SK-N-SH (cell line): Measurements from ENCODE around the gene SLC16A8. TPM values are rescaled to one million over a fixed set of nuclear protein-coding genes. Genes with fewer than 3 reads are reported as not detected.

Source experiments
- CTCF ChIA-PET: fragments of 300-600, 350-600 bp; formaldehyde crosslinking; extraction: SDS; loops from one replicate; lab custom pipeline; 2021; lab: Yijun Ruan, JAX
- POLR2A ChIA-PET: fragments of 350-600 bp; sonication (Branson Sonifier 250); formaldehyde crosslinking; extraction: SDS; loops from one replicate; lab custom pipeline; 2020; ENCODE audit warnings: antibody characterized with exemption, inconsistent platforms; lab: Yijun Ruan, JAX
- DNase-seq: peaks from one replicate; pipeline ENCODE4 v3.0.0; 2012
- H2AFZ ChIP-seq: fragments of 200-600 bp; sonication (generic); 2 replicates; pipeline ENCODE4 v1.8.1; 2016; ENCODE audit warnings: antibody characterized with exemption, mild to moderate bottlenecking, low read depth
- H3F3A ChIP-seq: fragments of 200-600 bp; sonication (generic); replicated peaks from 2 replicates; pipeline ENCODE3; 2016; ENCODE audit warnings: antibody characterized with exemption, mild to moderate bottlenecking; ENCODE audit not compliant: insufficient read depth
- H3K27ac ChIP-seq, 2 experiments: fragments of 200-500 bp in 1 of 2; fragments of 200-600 bp in 1 of 2; sonication (Bioruptor generic) in 1 of 2; sonication (generic), shearing (Covaris generic) in 1 of 2; 2 replicates each; pipeline versions ENCODE4 v1.5.1 to v1.6.1; 2014 to 2016; ENCODE audit warnings: low read depth in 2 of 2, inconsistent platforms in 1 of 2, low read length in 1 of 2, mild to moderate bottlenecking in 1 of 2, mixed read lengths in 1 of 2
- H3K27me3 ChIP-seq: fragments of 200-600 bp; sonication (generic), shearing (Covaris generic); 2 replicates; pipeline ENCODE4 v1.6.1; 2016; ENCODE audit warnings: mixed run types; ENCODE audit not compliant: insufficient read depth
- H3K36me3 ChIP-seq, 2 experiments: fragments of 200-500 bp in 1 of 2; fragments of 200-600 bp in 1 of 2; sonication (Bioruptor generic) in 1 of 2; sonication (generic) in 1 of 2; replicated peaks in 1 of 2; 2 replicates each; pipeline versions ENCODE3 to v1.5.1; 2014 to 2016; ENCODE audit warnings: low read length in 1 of 2, mild to moderate bottlenecking in 1 of 2; ENCODE audit not compliant: insufficient read depth in 2 of 2, control insufficient read depth in 1 of 2
- H3K4me1 ChIP-seq, 2 experiments: fragments of 200-500 bp in 1 of 2; fragments of 200-600 bp in 1 of 2; sonication (Bioruptor generic) in 1 of 2; sonication (generic), shearing (Covaris generic) in 1 of 2; 2 replicates each; pipeline versions ENCODE4 v1.5.1 to v1.6.1; 2014 to 2016; ENCODE audit warnings: low read depth in 1 of 2, low read length in 1 of 2, mixed run types in 1 of 2; ENCODE audit not compliant: insufficient read depth in 2 of 2, control insufficient read depth in 1 of 2
- H3K4me2 ChIP-seq: fragments of 200-600 bp; sonication (generic), shearing (Covaris generic); 2 replicates; pipeline ENCODE4 v1.6.1; 2017; ENCODE audit warnings: mixed run types
- H3K4me3 ChIP-seq, 2 experiments: fragments of 200-500 bp in 1 of 2; fragments of 200-600 bp in 1 of 2; sonication (Bioruptor generic) in 1 of 2; sonication (generic), shearing (Covaris generic) in 1 of 2; 2 replicates each; pipeline versions ENCODE4 v1.5.1 to v1.8.1; 2014 to 2016; ENCODE audit warnings: low read depth in 2 of 2, inconsistent platforms in 1 of 2, low read length in 1 of 2, mild to moderate bottlenecking in 1 of 2, mixed read lengths in 1 of 2, moderate library complexity in 1 of 2
- H3K79me2 ChIP-seq: fragments of 200-600 bp; sonication (generic); 2 replicates; pipeline ENCODE4 v1.8.1; 2017; ENCODE audit warnings: mild to moderate bottlenecking; ENCODE audit not compliant: insufficient read depth
- H3K9ac ChIP-seq: fragments of 200-600 bp; sonication (generic); 2 replicates; pipeline ENCODE4 v1.6.1; 2017; ENCODE audit warnings: mixed run types
- H3K9me2 ChIP-seq: fragments of 200-600 bp; sonication (generic); 2 replicates; pipeline ENCODE4 v1.6.1; 2017; ENCODE audit warnings: mixed run types
- H3K9me3 ChIP-seq: fragments of 200-600 bp; sonication (generic); 2 replicates; pipeline ENCODE4 v1.6.1; 2017; ENCODE audit warnings: mixed run types, mild to moderate bottlenecking, moderate library complexity
- H4K20me1 ChIP-seq: fragments of 200-600 bp; sonication (generic); 2 replicates; pipeline ENCODE4 v1.6.1; 2017; ENCODE audit warnings: mild to moderate bottlenecking, mixed run types; ENCODE audit not compliant: insufficient read depth
- CHD2 ChIP-seq: fragments of 150-350 bp; IDR thresholded peaks from 2 replicates; pipeline ENCODE4 v1.6.1; 2018; ENCODE audit warnings: low read length; ENCODE audit not compliant: partially characterized antibody
- EZH2phosphoT487 ChIP-seq: fragments of 200-600 bp; sonication (generic); IDR thresholded peaks from 2 replicates; pipeline ENCODE4 v1.6.1; 2017; ENCODE audit warnings: low read depth, mixed run types, mild to moderate bottlenecking, antibody characterized with exemption, moderate library complexity, borderline replicate concordance
- FOXJ3 ChIP-seq: sonication (generic); formaldehyde crosslinking; IDR thresholded peaks from 2 replicates; pipeline ENCODE4 v1.5.1; 2020; ENCODE audit warnings: mild to moderate bottlenecking, missing genetic modification reagents
- GABPA ChIP-seq: IDR thresholded peaks from 2 replicates; pipeline ENCODE4 v1.4.0; 2012; ENCODE audit warnings: low read depth, mild to moderate bottlenecking
- GATA2 ChIP-seq: sonication (generic); formaldehyde crosslinking; IDR thresholded peaks from 2 replicates; pipeline ENCODE4 v1.5.0; 2020; ENCODE audit warnings: mild to moderate bottlenecking, missing genetic modification reagents
- IRF3 ChIP-seq: fragments of 150-350 bp; IDR thresholded peaks from 2 replicates; pipeline ENCODE4 v1.6.1; 2016; ENCODE audit warnings: mild to moderate bottlenecking, low read depth, low read length
- JUND ChIP-seq: IDR thresholded peaks from 2 replicates; pipeline ENCODE4 v1.4.0; 2012
- MEF2A ChIP-seq: IDR thresholded peaks from 2 replicates; pipeline ENCODE4 v1.4.0; 2012; ENCODE audit warnings: low read depth, borderline replicate concordance
- MXI1 ChIP-seq: IDR thresholded peaks from 2 replicates; pipeline ENCODE4 v1.6.1; 2012; ENCODE audit warnings: mild to moderate bottlenecking, low read depth, low read length, improper control_type of control experiment
- NFIC ChIP-seq: IDR thresholded peaks from 2 replicates; pipeline ENCODE4 v1.4.0; 2012; ENCODE audit warnings: borderline replicate concordance
- NRF1 ChIP-seq: IDR thresholded peaks from 2 replicates; pipeline ENCODE4 v1.6.1; 2012; ENCODE audit warnings: low read depth, mild to moderate bottlenecking, low read length
- PBX3 ChIP-seq: IDR thresholded peaks from 2 replicates; pipeline ENCODE4; 2012
- RAD21 ChIP-seq: IDR thresholded peaks from 2 replicates; pipeline ENCODE4 v1.6.1; 2012; ENCODE audit warnings: mild to moderate bottlenecking, low read length
- RXRA ChIP-seq: IDR thresholded peaks from 2 replicates; pipeline ENCODE4 v1.4.0; 2012; ENCODE audit warnings: low read depth, mild to moderate bottlenecking, borderline replicate concordance
- SMC3 ChIP-seq: IDR thresholded peaks from 2 replicates; pipeline ENCODE4 v1.6.1; 2012; ENCODE audit warnings: low read depth, low read length, improper control_type of control experiment
- WGBS: methylation state at CpG from one replicate; pipeline ENCODE4 v1.1.6; 2017; ENCODE audit warnings: low lambda C conversion rate; 5-methylcytosine and 5-hydroxymethylcytosine counted together
- polyA plus RNA-seq, 3 experiments: library from polyadenylated mRNA; depleted of rRNA; stranded (reverse); fragments of >200 nt; gene quantifications; 2 replicates each; pipeline ENCODE4 v1.2.3, GENCODE V29; 2012
- TF ChIP-seq, protein P1 (sequence below): IDR thresholded peaks from 2 replicates; pipeline ENCODE4 v1.6.1; 2012; ENCODE audit warnings: mild to moderate bottlenecking, low read depth, low read length, moderate library complexity
- TF ChIP-seq, protein P2 (sequence below): fragments of 150-350 bp; IDR thresholded peaks from 2 replicates; pipeline ENCODE4 v1.6.1; 2017; ENCODE audit warnings: antibody characterized with exemption, low read length, low read depth, borderline replicate concordance
- TF ChIP-seq, protein P3 (sequence below): fragments of 200-600 bp; sonication (generic); IDR thresholded peaks from 2 replicates; pipeline ENCODE4 v1.6.1; 2017; ENCODE audit warnings: antibody characterized with exemption, mild to moderate bottlenecking, moderate library complexity

SLC16A8 gene
- polyA plus RNA-seq, 1 of the 3 experiments (the other 2 are of a cell fraction): not detected

DNA sequence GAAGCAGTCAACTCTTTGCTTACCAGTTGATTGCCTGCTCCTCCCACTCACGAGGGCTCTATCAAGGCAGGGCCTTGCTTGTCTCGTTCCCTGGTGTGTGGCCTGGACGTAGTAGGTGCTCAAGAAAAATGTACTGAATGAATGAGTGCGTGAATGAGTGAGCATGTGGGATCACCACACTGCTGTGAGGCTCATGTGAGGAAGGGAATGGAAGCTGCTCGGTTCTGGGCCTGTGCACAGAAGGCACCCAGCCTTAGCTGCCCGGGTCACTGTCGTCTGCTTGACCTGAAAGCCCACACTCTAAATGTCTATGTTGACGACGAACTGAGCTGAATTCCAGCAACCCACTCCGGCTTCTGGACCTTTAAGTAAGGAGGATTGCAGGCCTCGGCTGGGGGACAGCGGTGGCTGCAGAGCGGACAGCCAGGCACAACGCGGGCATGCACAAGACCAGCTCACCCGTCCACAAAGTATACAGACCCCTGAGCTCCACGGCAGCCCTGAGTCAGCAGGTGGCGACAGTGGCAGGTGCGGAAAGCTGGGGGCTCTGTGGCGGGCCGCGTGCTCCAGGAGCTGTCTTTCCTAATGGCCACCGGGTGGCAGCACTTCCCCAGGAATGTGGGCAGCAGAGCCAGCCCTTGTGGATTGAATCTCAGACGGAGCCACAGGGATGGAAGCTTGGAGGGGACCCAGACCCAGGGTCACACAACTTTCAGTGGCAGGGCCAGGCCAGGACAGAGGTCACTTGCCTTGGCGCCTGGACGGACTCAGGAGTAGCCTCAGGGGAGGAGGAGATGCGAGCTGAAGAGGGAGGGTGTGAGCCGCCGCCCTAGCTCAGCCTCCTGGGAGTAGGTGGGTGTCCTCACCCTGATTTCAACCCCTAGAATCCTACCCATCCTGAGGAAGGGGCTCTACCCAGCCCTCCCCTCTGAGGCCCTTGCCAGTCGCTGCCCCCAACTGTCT is 31.8 kb downstream of the SLC16A8 start:
- Histone ChIP-seq H3K36me3 (no peaks in the 10 kb centered on the region), H3K4me1 (peaks cover 0 to 6% of the 10 kb centered on the region in 2 experiments; a peak in 1 of 4 replicates)
- TF ChIP-seq RXRA (no peak), MEF2A (no peak), SMC3 (peak; percentile 64), GATA2 (no peak), JUND (no peak), RAD21 (peak; percentile 80), FOXJ3 (CRISPR knock-in tag) (no peak), NRF1 (no peak), GABPA (no peak), PBX3 (no peak), EZH2phosphoT487 (no peak), CHD2 (no peak), IRF3 (no peak), MXI1 (no peak), NFIC (no peak)
- TF ChIP-seq, protein P1, sequence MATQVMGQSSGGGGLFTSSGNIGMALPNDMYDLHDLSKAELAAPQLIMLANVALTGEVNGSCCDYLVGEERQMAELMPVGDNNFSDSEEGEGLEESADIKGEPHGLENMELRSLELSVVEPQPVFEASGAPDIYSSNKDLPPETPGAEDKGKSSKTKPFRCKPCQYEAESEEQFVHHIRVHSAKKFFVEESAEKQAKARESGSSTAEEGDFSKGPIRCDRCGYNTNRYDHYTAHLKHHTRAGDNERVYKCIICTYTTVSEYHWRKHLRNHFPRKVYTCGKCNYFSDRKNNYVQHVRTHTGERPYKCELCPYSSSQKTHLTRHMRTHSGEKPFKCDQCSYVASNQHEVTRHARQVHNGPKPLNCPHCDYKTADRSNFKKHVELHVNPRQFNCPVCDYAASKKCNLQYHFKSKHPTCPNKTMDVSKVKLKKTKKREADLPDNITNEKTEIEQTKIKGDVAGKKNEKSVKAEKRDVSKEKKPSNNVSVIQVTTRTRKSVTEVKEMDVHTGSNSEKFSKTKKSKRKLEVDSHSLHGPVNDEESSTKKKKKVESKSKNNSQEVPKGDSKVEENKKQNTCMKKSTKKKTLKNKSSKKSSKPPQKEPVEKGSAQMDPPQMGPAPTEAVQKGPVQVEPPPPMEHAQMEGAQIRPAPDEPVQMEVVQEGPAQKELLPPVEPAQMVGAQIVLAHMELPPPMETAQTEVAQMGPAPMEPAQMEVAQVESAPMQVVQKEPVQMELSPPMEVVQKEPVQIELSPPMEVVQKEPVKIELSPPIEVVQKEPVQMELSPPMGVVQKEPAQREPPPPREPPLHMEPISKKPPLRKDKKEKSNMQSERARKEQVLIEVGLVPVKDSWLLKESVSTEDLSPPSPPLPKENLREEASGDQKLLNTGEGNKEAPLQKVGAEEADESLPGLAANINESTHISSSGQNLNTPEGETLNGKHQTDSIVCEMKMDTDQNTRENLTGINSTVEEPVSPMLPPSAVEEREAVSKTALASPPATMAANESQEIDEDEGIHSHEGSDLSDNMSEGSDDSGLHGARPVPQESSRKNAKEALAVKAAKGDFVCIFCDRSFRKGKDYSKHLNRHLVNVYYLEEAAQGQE: no peak
- TF ChIP-seq, protein P2, sequence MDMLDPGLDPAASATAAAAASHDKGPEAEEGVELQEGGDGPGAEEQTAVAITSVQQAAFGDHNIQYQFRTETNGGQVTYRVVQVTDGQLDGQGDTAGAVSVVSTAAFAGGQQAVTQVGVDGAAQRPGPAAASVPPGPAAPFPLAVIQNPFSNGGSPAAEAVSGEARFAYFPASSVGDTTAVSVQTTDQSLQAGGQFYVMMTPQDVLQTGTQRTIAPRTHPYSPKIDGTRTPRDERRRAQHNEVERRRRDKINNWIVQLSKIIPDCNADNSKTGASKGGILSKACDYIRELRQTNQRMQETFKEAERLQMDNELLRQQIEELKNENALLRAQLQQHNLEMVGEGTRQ: no peak
- TF ChIP-seq, protein P3, sequence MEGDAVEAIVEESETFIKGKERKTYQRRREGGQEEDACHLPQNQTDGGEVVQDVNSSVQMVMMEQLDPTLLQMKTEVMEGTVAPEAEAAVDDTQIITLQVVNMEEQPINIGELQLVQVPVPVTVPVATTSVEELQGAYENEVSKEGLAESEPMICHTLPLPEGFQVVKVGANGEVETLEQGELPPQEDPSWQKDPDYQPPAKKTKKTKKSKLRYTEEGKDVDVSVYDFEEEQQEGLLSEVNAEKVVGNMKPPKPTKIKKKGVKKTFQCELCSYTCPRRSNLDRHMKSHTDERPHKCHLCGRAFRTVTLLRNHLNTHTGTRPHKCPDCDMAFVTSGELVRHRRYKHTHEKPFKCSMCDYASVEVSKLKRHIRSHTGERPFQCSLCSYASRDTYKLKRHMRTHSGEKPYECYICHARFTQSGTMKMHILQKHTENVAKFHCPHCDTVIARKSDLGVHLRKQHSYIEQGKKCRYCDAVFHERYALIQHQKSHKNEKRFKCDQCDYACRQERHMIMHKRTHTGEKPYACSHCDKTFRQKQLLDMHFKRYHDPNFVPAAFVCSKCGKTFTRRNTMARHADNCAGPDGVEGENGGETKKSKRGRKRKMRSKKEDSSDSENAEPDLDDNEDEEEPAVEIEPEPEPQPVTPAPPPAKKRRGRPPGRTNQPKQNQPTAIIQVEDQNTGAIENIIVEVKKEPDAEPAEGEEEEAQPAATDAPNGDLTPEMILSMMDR: peak; percentile 65
- TF ChIP-seq, all 33 proteins: peak for 3
- no peaks in the 10 kb centered on the region; the same call in 1 of the 2 replicates for H3K27me3 ChIP-seq
- no peaks in the 10 kb centered on the region for H3K9me3 ChIP-seq
- no peak overlapping the region for H3K9ac ChIP-seq
- ChIA-PET POLR2A (no interaction called here), CTCF (interaction anchor here (0.7 to 2.4 kb wide), 27 partner anchors 9 to 605 kb away, joined by 3 to 27 read pairs (median 4); partner anchors contain the start of genes DMC1, MAFF and PLA2G6)
- no peaks in the 10 kb centered on the region for H4K20me1 ChIP-seq
- 29% methylated on average over 9 of the region's 30 CpGs for WGBS
- no peak overlapping the region for H3K4me2 ChIP-seq
- peak; percentile 84 for DNase-seq
- no peaks in the 10 kb centered on the region for H3K9me2 ChIP-seq
- no peaks in the 10 kb centered on the region for H3F3A ChIP-seq
- H2AFZ ChIP-seq: no peak overlapping the region
- H3K27ac ChIP-seq: no peak overlapping the region
- H3K79me2 ChIP-seq: no peaks in the 10 kb centered on the region
- H3K4me3 ChIP-seq: no peak overlapping the region; a peak in 1 of 4 replicates
